ENCODE data around the gene MAD1L1. TPM values are rescaled to one million over a fixed set of nuclear protein-coding genes. Genes with fewer than 3 reads are reported as not detected.

The MAD1L1 gene
- total and polyA plus RNA-seq, 2 of the 13 experiments (the other 11 are each of a cell fraction or from before 2014, with no cell fraction given): 17.4 to 64.7 TPM

GRCh38 chr7:2253021-2253420 is 20.3 kb upstream of the MAD1L1 start:
- intact Hi-C loops (cut with micrococcal nuclease; ENCODE audit: unreplicated experiment): no loop called here
- no peak for TF ChIP-seq SMAD1 (CRISPR knock-in tag; IDR thresholded peaks at IDR 0.05; ENCODE audit: borderline replicate concordance, low read depth)
- TF ChIP-seq ZBTB37 (CRISPR knock-in tag; IDR thresholded peaks at IDR 0.05): no peak
- TF ChIP-seq NBN (conservative IDR thresholded peaks at IDR 0.05): no peak
- TF ChIP-seq HNF1B (CRISPR knock-in tag; IDR thresholded peaks at IDR 0.05): no peak
- no peak for TF ChIP-seq TGIF2 (CRISPR knock-in tag; IDR thresholded peaks at IDR 0.05)
- TF ChIP-seq PAF1 (CRISPR knock-in tag; IDR thresholded peaks at IDR 0.05): no peak
- no peak for TF ChIP-seq IRF1 (CRISPR knock-in tag; IDR thresholded peaks at IDR 0.05; ENCODE audit: low read depth)
- no peak for TF ChIP-seq THAP9 (CRISPR knock-in tag; IDR thresholded peaks at IDR 0.05; ENCODE audit: borderline replicate concordance)
- TF ChIP-seq USF2 (IDR thresholded peaks at IDR 0.05; ENCODE audit: low read depth, low read length): no peak
- TF ChIP-seq USF2 (CRISPR knock-in tag; IDR thresholded peaks at IDR 0.05; ENCODE audit: borderline replicate concordance): no peak
- no peak for TF ChIP-seq ERF (CRISPR knock-in tag; IDR thresholded peaks at IDR 0.05)
- TF ChIP-seq THAP7 (CRISPR knock-in tag; IDR thresholded peaks at IDR 0.05): no peak
- no peak for TF ChIP-seq MED1 (CRISPR knock-in tag; IDR thresholded peaks at IDR 0.05)
- no peak for TF ChIP-seq TCF7 (IDR thresholded peaks at IDR 0.05; ENCODE audit: low read depth)
- no peak for TF ChIP-seq NCOR1 (IDR thresholded peaks at IDR 0.05; ENCODE audit: borderline replicate concordance, low read length)
- H3K4me1 ChIP-seq (ENCODE audit: insufficient read depth, low read length): no peaks in the 10 kb centered on the region
- H3K79me2 ChIP-seq (ENCODE audit: insufficient read depth, low read length): no peaks in the 10 kb centered on the region
- peaks cover 6 to 23% of the 10 kb centered on the region in 2 experiments; a peak in 3 of 5 replicates for H3K36me3 ChIP-seq (replicated peaks in 1 of 2; ENCODE audit: control insufficient read depth in 1 of 2, insufficient read depth in 2 of 2, low read length in 2 of 2)
- FAIRE-seq (no peak), ATAC-seq (no peak), DNase-seq (ENCODE audit: low spot score) (no peak)
- H4K20me1 ChIP-seq (ENCODE audit: insufficient read depth, low read length): no peaks in the 10 kb centered on the region
- POLR2A ChIA-PET: no interaction called here
- CTCF ChIA-PET (ENCODE audit: low intra/inter-chr PET ratio, low total read pairs): no interaction called here
- no peak overlapping the region for H3K4me3 ChIP-seq (replicated peaks in 1 of 3; ENCODE audit: insufficient read depth in 1 of 3, low read depth in 2 of 3, low read length in 3 of 3)
- H3K9ac ChIP-seq (ENCODE audit: insufficient read depth, low read depth, low read length): no peak overlapping the region
- in situ Hi-C loops (cut with HindIII; ENCODE audit: extremely low pct_ligation_motif_present, low pct_unique_long_range_greater_than_20kb): loop anchor here (10.0 kb wide), 1 partner anchor 52 kb away; no protein-coding TSS in a partner anchor
- H3K9me3 ChIP-seq (ENCODE audit: low read length): no peaks in the 10 kb centered on the region
- WGBS (ENCODE audit: low lambda C conversion rate): 95% methylated on average over 5 of the region's 9 CpGs
- no peak overlapping the region for H2AFZ ChIP-seq (ENCODE audit: low read length)
- no peak overlapping the region for H3K4me2 ChIP-seq (ENCODE audit: low read depth, low read length)
- no TSS peak for BruUV-seq (replicated peaks)
- no peaks in the 10 kb centered on the region for H3K27me3 ChIP-seq (ENCODE audit: control insufficient read depth in 1 of 2, insufficient read depth in 2 of 2, low read length in 2 of 2)
- no peak overlapping the region for H3K27ac ChIP-seq (ENCODE audit: extremely low read length, insufficient read depth, low read length)

Measured in HepG2 (cell line).